Esophagus muscularis mucosa (tissue), 3 donors: ENCODE results near the gene LIM2.

Experiments used
- CTCF ChIP-seq, 3 experiments: fragments of 200-600 bp in 2 of 3; fragments of 450-650 bp in 1 of 3; sonication (generic) in 2 of 3; IDR thresholded peaks; one replicate each; pipeline ENCODE4 v1.5.1; 2017 to 2019; ENCODE audit warnings: antibody characterized with exemption in 3 of 3, mild to moderate bottlenecking in 2 of 3, moderate library complexity in 1 of 3
- POLR2A ChIP-seq: fragments of 450-650 bp; IDR thresholded peaks from one replicate; pipeline ENCODE4 v1.6.1; 2017; ENCODE audit warnings: antibody characterized with exemption, moderate library complexity, mild to moderate bottlenecking, low read depth
- POLR2AphosphoS5 ChIP-seq, 2 donors: sonication (generic); formaldehyde crosslinking; IDR thresholded peaks; one replicate each; pipeline ENCODE4 v1.6.1; 2017; ENCODE audit warnings: antibody characterized with exemption in 2 of 2

GRCh38 chr19:51417107-51417809, 29.5 kb upstream of the LIM2 start, which contains the start of gene SIGLEC10:
- TF ChIP-seq CTCF (IDR thresholded peaks at IDR 0.05) (no peak), POLR2A (no peak), POLR2AphosphoS5 (IDR thresholded peaks at IDR 0.05) (no peak)
